WTC11 (cell line): ENCODE results near the gene FAM185A. TPM values are rescaled to one million over a fixed set of nuclear protein-coding genes. Genes with fewer than 3 reads are reported as not detected.
A peak's percentile ranks its signal among the peaks of the same experiment; 100 is the strongest.

ENCODE experiments used
- ATAC-seq: fragments of 200-7000 bp; cut with Tn5 transposase; 2 replicates; pipeline ENCODE4 v1.10.0; 2021; ENCODE audit warnings: mild to moderate bottlenecking, moderate library complexity
- CTCF ChIA-PET: fragments of 300-600 bp; sonication (Branson Sonifier 250); formaldehyde crosslinking; loops from one replicate; lab custom pipeline; 2021; ENCODE audit warnings: antibody characterized with exemption; lab: Charles Lee
- POLR2A ChIA-PET: fragments of 350-600 bp; sonication (Branson Sonifier 250); formaldehyde crosslinking; loops from one replicate; lab custom pipeline; 2021; ENCODE audit warnings: antibody characterized with exemption; lab: Charles Lee
- DNase-seq: peaks from one replicate; pipeline ENCODE4 v3.0.0; 2021; ENCODE audit warnings: low spot score
- H3K27ac Mint-ChIP-seq: 2 replicates; pipeline ENCODE4 v1.8.0; 2021; ENCODE audit warnings: mixed read lengths
- H3K27me3 Mint-ChIP-seq: 2 replicates; pipeline ENCODE4 v1.8.0; 2021; ENCODE audit warnings: low read depth, mild to moderate bottlenecking, moderate library complexity, mixed read lengths
- H3K36me3 Mint-ChIP-seq: 2 replicates; pipeline ENCODE4 v1.8.0; 2021; ENCODE audit warnings: mixed read lengths
- H3K4me1 Mint-ChIP-seq: 2 replicates; pipeline ENCODE4 v1.8.0; 2022; ENCODE audit warnings: mixed read lengths
- H3K4me3 Mint-ChIP-seq: 2 replicates; pipeline ENCODE4 v1.8.0; 2021; ENCODE audit warnings: mild to moderate bottlenecking, moderate library complexity, mixed read lengths
- H3K9me3 Mint-ChIP-seq: 2 replicates; pipeline ENCODE4 v1.8.0; 2021; ENCODE audit warnings: mixed read lengths
- CREM ChIP-seq: sonication (generic); formaldehyde crosslinking; IDR thresholded peaks from 2 replicates; pipeline ENCODE4 v1.8.1; 2022; ENCODE audit warnings: mild to moderate bottlenecking, missing genetic modification reagents, moderate library complexity
- GRHL2 ChIP-seq: fragments of 250-450 bp; sonication (Bioruptor Pico); IDR thresholded peaks from 2 replicates; pipeline ENCODE4 v1.8.0; 2022; ENCODE audit warnings: mild to moderate bottlenecking, moderate library complexity; ENCODE audit not compliant: insufficient replicate concordance, severe bottlenecking
- HMGA2 ChIP-seq: fragments of 250-450 bp; sonication (Bioruptor Pico); IDR thresholded peaks from 2 replicates; pipeline ENCODE4 v1.4.0; 2021; ENCODE audit warnings: mild to moderate bottlenecking, moderate library complexity
- OVOL2 ChIP-seq: fragments of 250-450 bp; sonication (Bioruptor Pico); IDR thresholded peaks from 2 replicates; pipeline ENCODE4 v1.9.0; 2021; ENCODE audit warnings: mild to moderate bottlenecking, borderline replicate concordance
- PRRX2 ChIP-seq: fragments of 250-450 bp; sonication (Bioruptor Pico); IDR thresholded peaks from 2 replicates; pipeline ENCODE4 v1.8.0; 2021; ENCODE audit warnings: mild to moderate bottlenecking
- RORB ChIP-seq: fragments of 250-450 bp; sonication (Bioruptor Pico); IDR thresholded peaks from 2 replicates; pipeline ENCODE4 v1.9.0; 2021; ENCODE audit warnings: mild to moderate bottlenecking
- SMAD4 ChIP-seq: sonication (generic); formaldehyde crosslinking; IDR thresholded peaks from 2 replicates; pipeline ENCODE4 v1.8.0; 2022; ENCODE audit warnings: mild to moderate bottlenecking, missing genetic modification reagents
- SP1 ChIP-seq: sonication (generic); formaldehyde crosslinking; conservative IDR thresholded peaks from 2 replicates; pipeline ENCODE4 v1.8.1; 2022; ENCODE audit warnings: missing genetic modification reagents
- TEAD1 ChIP-seq: sonication (generic); formaldehyde crosslinking; IDR thresholded peaks from 2 replicates; pipeline ENCODE4 v1.8.0; 2022; ENCODE audit warnings: mild to moderate bottlenecking, missing genetic modification reagents
- TEAD4 ChIP-seq: sonication (generic); formaldehyde crosslinking; IDR thresholded peaks from 2 replicates; pipeline ENCODE4 v1.8.0; 2022; ENCODE audit warnings: mild to moderate bottlenecking, missing genetic modification reagents
- ZBTB43 ChIP-seq: sonication (generic); formaldehyde crosslinking; IDR thresholded peaks from 2 replicates; pipeline ENCODE4 v1.8.1; 2023; ENCODE audit warnings: mild to moderate bottlenecking, missing genetic modification reagents
- ZNF138 ChIP-seq: sonication (generic); formaldehyde crosslinking; conservative IDR thresholded peaks from 2 replicates; pipeline ENCODE4 v1.8.1; 2022; ENCODE audit warnings: mild to moderate bottlenecking, moderate library complexity, missing genetic modification reagents
- ZNF219 ChIP-seq: sonication (generic); formaldehyde crosslinking; IDR thresholded peaks from 2 replicates; pipeline ENCODE4 v1.8.0; 2023; ENCODE audit warnings: missing genetic modification reagents, mild to moderate bottlenecking, borderline replicate concordance
- ZNF532 ChIP-seq: fragments of 250-450 bp; sonication (Bioruptor Pico); IDR thresholded peaks from 2 replicates; pipeline ENCODE4 v1.9.0; 2021; ENCODE audit warnings: mild to moderate bottlenecking, borderline replicate concordance
- ZNF671 ChIP-seq: fragments of 250-450 bp; sonication (Bioruptor Pico); IDR thresholded peaks from 2 replicates; pipeline ENCODE4 v1.8.0; 2021; ENCODE audit warnings: mild to moderate bottlenecking
- total RNA-seq: library from RNA; stranded (reverse); gene quantifications from 3 replicates; pipeline ENCODE4 v1.2.3, GENCODE V29; 2021
- TF ChIP-seq, protein P1 (sequence below): sonication (generic); formaldehyde crosslinking; IDR thresholded peaks from 2 replicates; pipeline ENCODE4 v1.8.0; 2022; ENCODE audit warnings: mild to moderate bottlenecking, missing genetic modification reagents
- TF ChIP-seq, protein P2 (sequence below): sonication (generic); formaldehyde crosslinking; IDR thresholded peaks from 2 replicates; pipeline ENCODE4 v1.8.0; 2023; ENCODE audit warnings: missing genetic modification reagents, mild to moderate bottlenecking, borderline replicate concordance

FAM185A gene
- total RNA-seq, 1 experiment from 2014 or later: 8.6 TPM

DNA sequence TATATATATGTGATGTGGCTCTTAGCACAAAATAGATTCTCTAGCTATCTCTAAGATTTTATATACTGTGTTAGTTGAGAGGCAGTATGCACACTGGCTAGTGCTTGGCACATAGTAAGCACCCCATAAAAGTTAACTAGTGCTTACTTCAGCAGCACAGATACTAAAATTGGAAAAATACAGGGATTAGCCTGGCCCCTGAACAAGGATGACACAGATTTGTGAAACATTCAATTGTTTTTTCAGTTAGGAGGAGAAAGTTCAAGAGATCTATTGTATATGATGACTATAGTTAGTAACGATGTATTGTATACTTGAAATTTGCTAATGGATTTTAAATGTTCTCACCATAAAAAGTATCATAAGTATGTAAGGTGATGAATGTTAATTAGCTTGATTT is 85.7 kb downstream of the FAM185A start:
- Mint-ChIP-seq H3K9me3 (no peaks in the 10 kb centered on the region), H3K27ac (no peak overlapping the region), H3K4me1 (peaks cover 5% of the 10 kb centered on the region), H3K4me3 (no peak overlapping the region), H3K27me3 (no peaks in the 10 kb centered on the region), H3K36me3 (no peaks in the 10 kb centered on the region)
- TF ChIP-seq HMGA2 (CRISPR knock-in tag) (0 out of 2 replicates have a peak, but pooled peaks have one; percentile 17), ZNF671 (CRISPR knock-in tag) (no peak)
- POLR2A ChIA-PET: no interaction called here
- ATAC-seq (no peak), DNase-seq (no peak)
- CTCF ChIA-PET: no interaction called here

DNA sequence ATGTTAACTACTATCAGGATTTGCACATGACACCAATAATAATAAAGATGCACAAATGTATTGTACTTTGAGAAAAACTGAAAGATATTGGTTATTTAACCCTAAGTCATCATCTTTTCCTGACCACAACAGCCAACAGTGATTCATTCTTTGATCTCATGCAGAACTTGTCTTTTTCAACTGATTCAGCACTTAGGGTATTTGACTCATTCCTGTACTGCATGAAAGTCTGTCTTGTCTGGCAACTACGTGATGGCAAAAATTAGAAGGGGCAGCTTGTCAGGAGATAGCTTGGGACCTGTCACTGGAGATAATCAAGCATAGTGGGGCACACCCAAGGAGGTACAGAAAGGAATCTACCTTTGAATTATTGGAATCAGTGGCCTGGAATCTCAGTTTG is 86.2 kb downstream of the FAM185A start:
- Mint-ChIP-seq H3K9me3 (no peaks in the 10 kb centered on the region), H3K4me3 (no peak overlapping the region), H3K27ac (no peak overlapping the region), H3K27me3 (no peaks in the 10 kb centered on the region), H3K4me1 (peaks cover 2% of the 10 kb centered on the region), H3K36me3 (no peaks in the 10 kb centered on the region)
- CTCF ChIA-PET: no interaction called here
- ATAC-seq (no peak), DNase-seq (no peak)
- POLR2A ChIA-PET: no interaction called here
- TF ChIP-seq TEAD1 (CRISPR knock-in tag) (no peak), RORB (CRISPR knock-in tag) (no peak), OVOL2 (CRISPR knock-in tag) (no peak), ZBTB43 (CRISPR knock-in tag) (no peak), ZNF219 (CRISPR knock-in tag) (no peak), CREM (no peak), ZNF138 (CRISPR knock-in tag) (no peak), SMAD4 (CRISPR knock-in tag) (no peak), ZNF671 (CRISPR knock-in tag) (no peak), ZNF532 (CRISPR knock-in tag) (no peak), PRRX2 (CRISPR knock-in tag) (no peak), SP1 (no peak), GRHL2 (no peak), TEAD4 (CRISPR knock-in tag) (no peak)
- TF ChIP-seq, protein P1, sequence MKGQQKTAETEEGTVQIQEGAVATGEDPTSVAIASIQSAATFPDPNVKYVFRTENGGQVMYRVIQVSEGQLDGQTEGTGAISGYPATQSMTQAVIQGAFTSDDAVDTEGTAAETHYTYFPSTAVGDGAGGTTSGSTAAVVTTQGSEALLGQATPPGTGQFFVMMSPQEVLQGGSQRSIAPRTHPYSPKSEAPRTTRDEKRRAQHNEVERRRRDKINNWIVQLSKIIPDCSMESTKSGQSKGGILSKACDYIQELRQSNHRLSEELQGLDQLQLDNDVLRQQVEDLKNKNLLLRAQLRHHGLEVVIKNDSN (CRISPR knock-in tag): no peak
- TF ChIP-seq, protein P2, sequence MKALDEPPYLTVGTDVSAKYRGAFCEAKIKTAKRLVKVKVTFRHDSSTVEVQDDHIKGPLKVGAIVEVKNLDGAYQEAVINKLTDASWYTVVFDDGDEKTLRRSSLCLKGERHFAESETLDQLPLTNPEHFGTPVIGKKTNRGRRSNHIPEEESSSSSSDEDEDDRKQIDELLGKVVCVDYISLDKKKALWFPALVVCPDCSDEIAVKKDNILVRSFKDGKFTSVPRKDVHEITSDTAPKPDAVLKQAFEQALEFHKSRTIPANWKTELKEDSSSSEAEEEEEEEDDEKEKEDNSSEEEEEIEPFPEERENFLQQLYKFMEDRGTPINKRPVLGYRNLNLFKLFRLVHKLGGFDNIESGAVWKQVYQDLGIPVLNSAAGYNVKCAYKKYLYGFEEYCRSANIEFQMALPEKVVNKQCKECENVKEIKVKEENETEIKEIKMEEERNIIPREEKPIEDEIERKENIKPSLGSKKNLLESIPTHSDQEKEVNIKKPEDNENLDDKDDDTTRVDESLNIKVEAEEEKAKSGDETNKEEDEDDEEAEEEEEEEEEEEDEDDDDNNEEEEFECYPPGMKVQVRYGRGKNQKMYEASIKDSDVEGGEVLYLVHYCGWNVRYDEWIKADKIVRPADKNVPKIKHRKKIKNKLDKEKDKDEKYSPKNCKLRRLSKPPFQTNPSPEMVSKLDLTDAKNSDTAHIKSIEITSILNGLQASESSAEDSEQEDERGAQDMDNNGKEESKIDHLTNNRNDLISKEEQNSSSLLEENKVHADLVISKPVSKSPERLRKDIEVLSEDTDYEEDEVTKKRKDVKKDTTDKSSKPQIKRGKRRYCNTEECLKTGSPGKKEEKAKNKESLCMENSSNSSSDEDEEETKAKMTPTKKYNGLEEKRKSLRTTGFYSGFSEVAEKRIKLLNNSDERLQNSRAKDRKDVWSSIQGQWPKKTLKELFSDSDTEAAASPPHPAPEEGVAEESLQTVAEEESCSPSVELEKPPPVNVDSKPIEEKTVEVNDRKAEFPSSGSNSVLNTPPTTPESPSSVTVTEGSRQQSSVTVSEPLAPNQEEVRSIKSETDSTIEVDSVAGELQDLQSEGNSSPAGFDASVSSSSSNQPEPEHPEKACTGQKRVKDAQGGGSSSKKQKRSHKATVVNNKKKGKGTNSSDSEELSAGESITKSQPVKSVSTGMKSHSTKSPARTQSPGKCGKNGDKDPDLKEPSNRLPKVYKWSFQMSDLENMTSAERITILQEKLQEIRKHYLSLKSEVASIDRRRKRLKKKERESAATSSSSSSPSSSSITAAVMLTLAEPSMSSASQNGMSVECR: no peak
